Stimulated activated CD4-positive, alpha-beta T cell treated with anti-CD3 and anti-CD28 coated beads, TNF-alpha, amount 100 ng/mL, for 48 hours (primary cell): ENCODE results near the gene VPS54.

Source experiments
- DNase-seq, 3 donors: peaks; one replicate each; pipeline ENCODE4 v3.0.0-alpha.2; 2020; ENCODE audit warnings: low read depth in 3 of 3

The VPS54 gene

GRCh38 chr2:63903003-63903402 lies 116.2 kb downstream of the VPS54 start:
- no peak for DNase-seq

GRCh38 chr2:63902149-63902548 lies 117.1 kb downstream of the VPS54 start:
- no peak for DNase-seq

DNA sequence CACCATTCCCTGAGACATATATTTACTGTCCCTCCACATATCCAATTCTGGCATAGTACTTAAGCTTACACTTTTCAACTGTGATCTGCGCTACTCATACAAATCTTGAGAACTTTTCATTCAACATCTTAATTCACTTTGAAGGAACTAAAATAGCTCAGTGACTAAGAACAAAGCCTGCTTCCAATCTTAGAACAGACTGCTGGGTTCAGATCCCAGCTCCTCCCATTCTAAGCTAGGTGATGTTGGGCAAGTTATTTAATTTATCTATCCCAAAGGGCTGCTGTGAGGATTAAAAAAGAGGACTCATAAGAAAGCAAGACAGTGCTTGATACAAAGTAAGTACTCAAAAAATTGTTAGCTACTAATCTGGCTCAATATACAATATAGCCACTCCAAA lies 119.6 kb downstream of the VPS54 start:
- no peak for DNase-seq

- no peak for DNase-seq
Observed at GRCh38 chr2:63898839-63899238, 120.4 kb downstream of the VPS54 start.

DNA sequence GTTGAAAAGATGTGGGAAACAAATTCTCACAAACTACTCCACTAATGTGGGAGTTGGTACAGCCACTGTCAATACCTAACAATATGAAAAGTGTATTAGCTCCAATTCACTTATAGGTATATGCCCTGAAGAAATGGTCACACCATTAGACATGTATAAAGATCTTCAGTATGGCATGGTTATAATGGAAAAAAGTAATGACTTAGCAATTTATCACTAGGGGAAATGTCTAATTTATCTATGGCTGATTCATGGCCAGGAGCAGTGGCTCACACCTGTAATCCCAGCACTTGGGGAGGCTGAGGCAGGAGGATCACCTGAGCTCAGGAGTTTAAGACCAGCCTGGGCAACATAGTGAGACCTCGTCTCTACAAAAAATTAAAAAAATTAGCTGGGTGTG lies 125.1 kb downstream of the VPS54 start:
- DNase-seq: no peak

- DNase-seq: no peak
Observed at GRCh38 chr2:63893163-63893562, 126.1 kb downstream of the VPS54 start.

GRCh38 chr2:63891488-63892030 lies 127.7 kb downstream of the VPS54 start:
- no peak for DNase-seq

- no peak for DNase-seq
Observed at GRCh38 chr2:63890678-63891077, 128.6 kb downstream of the VPS54 start.

DNA sequence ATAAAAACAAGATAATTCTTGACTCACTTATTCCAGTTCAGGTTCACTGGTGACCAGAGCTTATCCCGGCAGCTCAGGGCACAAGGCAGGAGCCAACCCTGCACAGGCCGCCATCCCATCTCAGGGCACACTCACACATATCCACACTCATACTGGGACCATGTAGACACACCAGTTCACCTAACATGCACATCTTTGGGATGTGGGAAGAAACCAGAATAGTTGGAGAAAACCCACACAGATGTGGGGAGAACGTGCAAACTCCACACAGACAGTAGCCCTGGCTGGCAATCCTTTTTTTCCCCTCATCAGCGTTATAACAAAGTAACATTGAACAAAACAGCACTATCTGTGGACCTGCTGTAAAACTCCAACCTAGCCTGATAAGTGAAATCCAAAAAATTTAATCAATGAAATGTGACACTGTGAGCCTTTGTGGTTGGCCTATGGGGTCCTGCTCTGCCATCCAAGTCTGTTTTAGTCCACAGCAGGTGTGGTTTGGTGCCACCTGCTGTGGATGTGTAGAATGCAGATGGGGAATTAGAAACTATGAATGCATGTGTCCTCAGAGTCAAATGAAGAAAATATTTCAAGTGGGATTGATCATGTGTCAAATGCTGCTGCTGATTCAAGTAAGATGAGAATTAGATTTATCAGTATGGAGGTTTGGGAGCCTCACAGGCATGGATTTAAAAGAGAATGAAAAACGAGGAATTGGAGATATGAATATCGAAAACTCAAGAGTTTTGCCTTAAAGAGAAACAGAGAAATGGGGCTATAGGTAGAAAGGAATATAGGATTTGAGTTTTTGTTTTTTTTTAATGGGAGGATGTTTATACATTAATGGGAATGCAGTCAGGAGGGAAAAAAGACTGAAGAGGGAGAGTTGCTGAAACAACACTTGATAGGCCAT lies 130.5 kb downstream of the VPS54 start:
- DNase-seq: peak in 2 of 3 donors; percentile 13 to 15

DNA sequence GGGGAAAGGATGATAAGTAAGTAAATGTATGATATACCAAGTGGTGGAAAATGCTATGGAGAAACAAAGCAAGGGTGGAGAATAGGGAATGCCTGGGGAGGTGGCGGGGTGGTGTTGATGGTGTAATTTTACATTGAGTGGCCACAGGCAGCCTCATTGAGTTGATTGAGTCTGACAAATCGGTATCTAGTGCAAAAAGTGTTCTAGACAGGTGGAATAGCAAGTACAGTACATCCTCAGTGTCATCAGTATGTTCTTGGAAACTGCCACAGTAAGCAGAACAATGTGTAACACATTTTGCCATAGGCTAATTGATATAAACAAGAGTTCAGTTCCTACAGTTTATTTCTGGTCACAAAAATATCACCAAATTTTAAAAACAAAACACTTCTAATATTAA lies 131.2 kb downstream of the VPS54 start:
- no peak for DNase-seq

GRCh38 chr2:63886445-63886844 lies 132.8 kb downstream of the VPS54 start:
- DNase-seq: no peak

- DNase-seq: no peak
Observed at GRCh38 chr2:63882395-63883105, 136.7 kb downstream of the VPS54 start.

GRCh38 chr2:63881205-63881604 lies 138.0 kb downstream of the VPS54 start:
- no peak for DNase-seq

- no peak for DNase-seq
Observed at GRCh38 chr2:63880625-63881024, 138.6 kb downstream of the VPS54 start.

GRCh38 chr2:63879876-63880433 lies 139.3 kb downstream of the VPS54 start:
- DNase-seq: no peak

DNA sequence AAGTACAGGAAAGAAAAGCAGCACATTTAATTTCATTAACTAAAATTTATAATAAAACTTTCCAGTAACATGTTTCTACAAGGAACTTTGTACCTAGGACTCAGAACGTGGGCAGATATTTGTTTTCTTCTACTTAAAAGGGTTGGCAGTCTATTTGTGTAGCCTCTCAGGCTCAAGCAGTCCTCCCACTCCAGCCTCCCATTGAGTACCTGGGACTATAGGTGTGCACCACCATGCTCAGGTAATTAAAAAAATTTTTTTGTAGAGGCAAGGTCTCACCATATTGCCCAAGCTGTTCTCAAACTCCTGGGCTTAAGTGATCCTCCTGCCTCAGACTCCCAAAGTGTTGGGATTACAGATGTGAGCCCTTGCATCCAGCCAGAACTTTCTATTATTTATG lies 140.7 kb downstream of the VPS54 start:
- DNase-seq: no peak

DNA sequence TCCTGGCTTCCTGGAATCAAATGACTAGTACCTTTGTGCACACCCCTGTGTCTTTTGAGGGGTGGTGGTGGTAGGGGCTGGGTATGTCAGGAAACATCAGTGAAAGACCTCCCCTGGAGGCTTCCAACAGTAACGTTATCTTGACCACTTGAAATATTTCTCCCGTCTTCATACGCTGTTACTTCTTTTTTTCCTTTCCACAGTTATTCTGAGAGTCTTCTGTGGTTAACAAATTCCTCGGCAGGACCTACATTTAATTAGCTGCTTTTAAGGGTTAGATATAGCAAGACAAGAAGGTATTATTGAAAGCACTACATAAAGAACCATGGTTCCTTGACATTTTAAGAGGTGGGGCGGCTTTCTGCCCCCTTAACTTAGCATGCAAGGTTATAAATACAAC lies 142.9 kb downstream of the VPS54 start:
- no peak for DNase-seq

DNA sequence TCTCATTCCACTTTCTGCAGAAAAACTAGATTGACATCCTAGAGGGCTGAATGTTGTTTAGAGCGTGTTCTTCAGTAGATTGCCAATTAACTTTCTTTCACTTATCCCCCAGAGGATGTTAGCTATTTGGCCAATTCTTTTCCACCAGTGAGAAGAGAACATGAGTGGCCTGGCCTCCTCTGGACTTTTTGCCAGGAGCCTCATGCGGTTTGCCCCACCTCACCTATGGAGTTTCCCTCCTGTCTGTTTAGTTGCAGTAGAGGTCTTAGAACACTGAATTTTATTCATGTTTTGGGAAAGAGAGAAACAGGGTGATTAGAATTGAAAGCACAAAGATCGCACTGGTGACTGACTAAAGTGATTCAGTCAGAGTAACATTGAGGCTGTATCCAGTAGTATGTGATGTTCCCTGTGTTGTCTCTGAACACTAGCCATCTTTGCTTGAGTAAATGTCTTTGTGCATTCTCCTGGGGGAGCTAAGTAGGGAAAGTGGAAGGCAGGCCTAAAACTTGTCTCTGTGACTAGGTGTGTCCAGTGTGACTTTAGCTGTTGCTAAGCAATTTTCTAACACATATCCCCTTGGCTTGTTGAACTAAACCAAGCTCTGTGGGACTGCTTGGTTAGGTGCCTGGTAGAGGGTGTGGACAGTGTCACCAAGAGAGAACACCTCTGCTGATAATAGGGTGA lies 143.5 kb downstream of the VPS54 start:
- DNase-seq: no peak

DNA sequence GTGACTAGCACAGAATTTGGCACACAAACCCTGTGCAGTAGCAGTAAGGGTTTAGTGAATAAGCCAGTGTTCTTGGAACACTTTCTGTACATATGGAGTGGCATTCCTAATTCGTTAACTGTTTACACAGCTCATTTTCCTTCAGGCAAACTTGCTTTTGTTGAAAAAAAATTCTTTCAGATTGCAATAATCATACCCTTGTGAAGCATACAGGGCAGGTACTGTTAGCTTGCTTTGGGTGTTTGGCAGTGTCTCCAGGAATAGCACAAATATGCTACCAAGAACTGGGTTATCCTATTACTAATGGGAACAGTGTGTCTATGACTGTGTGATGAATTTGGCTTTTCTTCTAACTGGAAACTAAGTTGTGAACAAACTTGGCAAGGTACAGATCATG lies 144.1 kb downstream of the VPS54 start:
- DNase-seq: no peak

DNA sequence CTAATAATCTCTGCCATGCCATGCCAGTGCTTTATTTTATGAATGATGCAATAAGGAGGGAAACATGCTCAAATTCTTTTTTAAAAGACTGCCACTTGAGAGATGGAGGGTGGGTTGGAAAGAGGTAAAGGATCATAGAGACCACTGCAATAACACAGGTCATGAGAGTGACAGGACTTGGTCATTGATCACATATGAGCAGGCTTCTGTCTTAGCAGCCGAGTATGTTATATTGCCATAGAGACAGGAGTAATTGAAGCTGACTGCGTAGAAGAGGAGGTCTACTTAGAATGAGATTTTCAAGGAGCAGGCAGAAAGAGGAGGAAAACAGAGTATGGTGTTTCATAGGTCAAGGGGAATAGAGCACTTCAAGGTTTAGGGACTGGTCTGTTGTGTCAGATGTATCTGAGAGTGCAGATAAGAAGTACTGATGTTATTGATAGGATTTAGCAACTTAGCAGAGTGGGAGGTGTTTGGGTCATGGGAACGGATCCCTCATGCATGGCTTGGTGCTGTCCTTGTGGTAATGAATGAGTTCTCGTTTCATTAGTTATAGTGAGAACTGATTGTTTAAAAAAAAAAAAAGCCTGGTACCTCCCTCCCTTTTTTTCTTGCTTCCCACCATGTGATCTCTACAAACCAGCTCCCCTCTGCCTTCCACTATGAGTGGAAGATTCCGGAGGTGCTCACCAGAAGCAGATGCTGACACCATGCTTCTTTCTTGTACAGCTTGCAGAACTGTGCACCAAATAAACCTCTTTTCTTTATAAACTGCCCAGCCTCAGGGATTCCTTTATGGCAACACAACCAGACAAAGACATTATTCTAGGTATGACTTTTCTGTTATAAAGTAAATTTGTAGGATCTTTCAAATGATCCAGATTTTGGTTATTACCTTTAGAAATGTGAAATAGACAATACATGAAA lies 144.8 kb downstream of the VPS54 start:
- DNase-seq: no peak
